MV-4-11 (cell line): ENCODE results near the gene ABCC4.

ENCODE experiments used
- DNase-seq: peaks from one replicate; lab custom pipeline; 2025; lab: John Stamatoyannopoulos, UW

ABCC4 gene

DNA sequence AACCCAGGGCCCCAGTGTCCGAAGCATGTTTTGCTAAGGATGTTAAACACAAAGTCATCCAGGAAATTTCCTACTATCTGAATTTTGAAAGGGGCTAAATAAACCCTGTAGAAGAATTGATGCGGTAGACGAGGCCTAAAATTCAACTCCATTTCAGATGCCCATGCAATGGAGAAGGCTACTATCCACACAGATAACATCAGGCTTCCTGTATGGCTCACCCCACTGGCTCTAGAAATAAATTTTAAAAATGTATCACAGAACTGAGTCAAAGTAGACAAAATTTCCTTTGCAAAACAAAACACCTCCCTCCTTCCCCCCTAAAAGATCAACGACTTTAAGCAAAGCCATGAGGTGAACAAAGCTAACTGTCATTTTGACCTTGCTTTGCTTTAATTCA lies 188.4 kb downstream of the ABCC4 start:
- no peak for DNase-seq

GRCh38 chr13:95111608-95112007 lies 189.6 kb downstream of the ABCC4 start:
- DNase-seq = no peak

DNA sequence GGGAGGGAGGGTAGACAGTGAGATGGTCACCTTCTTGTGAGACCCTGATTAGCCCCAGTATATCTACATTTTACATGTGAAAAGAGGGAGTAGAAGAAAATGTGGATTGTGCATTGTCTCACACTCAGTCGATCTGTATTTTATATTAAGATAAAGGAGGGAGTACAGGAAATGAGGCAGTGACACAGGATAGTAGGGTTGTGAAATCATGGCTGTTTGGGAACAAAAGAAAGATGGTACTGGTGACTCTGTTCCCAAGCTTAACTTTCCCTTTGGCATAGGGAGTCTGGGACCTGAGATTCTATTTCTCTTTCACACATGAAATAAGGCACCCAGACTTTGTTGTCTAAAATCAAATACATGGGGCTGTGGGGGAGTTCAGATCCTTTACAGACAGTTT lies 194.7 kb downstream of the ABCC4 start:
- DNase-seq = no peak

- DNase-seq = no peak
These were observed 200.5 kb downstream of the ABCC4 start for GRCh38 chr13:95100525-95101433.

- DNase-seq = no peak
These were observed 201.7 kb downstream of the ABCC4 start for GRCh38 chr13:95099541-95099940.

DNA sequence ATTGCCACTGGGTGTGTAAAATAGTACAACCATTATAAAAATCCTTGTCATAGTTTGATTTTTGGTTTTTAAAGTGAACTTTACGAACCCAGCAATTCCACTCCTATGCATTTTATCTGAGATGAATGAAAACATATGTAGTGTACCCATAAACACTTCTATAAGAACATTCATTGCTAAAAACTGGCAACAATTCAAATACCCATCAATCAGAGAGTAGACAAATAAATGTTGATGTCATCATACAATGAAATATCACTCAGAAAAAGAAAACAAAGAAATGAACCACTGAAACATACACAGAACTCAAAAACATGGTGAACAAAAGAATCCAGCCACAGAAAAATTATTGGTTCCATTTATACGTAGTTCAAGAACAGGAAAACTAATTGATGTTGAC lies 202.3 kb downstream of the ABCC4 start:
- no peak for DNase-seq

- no peak for DNase-seq
These were observed 209.5 kb downstream of the ABCC4 start for GRCh38 chr13:95091755-95092154.

DNA sequence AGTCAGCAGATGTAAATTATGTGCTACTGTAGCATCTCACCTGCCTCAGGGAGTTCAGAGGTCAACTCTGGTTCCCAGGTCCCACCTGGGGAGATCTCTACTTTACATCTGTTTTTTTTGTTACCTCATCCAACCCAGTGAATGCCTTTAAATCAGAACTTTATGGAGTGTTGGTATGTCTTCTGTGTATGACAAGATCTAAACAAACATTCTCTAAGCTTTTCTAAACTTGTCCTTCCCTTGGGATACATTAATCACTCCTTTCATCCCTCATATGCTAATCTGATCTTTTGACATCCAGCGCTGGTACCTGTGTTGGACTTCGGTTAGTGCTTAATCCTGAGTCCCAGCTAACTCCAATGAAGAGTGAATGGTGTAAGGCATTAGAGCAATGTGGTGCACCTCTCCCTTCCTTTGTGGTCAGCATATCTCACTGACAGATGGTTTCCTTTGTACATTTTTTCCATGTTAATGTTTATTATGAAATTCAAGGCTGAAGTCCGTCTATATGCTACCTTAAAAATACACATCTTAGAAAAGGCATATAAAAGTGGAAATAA lies 213.4 kb downstream of the ABCC4 start:
- DNase-seq = peak; percentile 3

DNA sequence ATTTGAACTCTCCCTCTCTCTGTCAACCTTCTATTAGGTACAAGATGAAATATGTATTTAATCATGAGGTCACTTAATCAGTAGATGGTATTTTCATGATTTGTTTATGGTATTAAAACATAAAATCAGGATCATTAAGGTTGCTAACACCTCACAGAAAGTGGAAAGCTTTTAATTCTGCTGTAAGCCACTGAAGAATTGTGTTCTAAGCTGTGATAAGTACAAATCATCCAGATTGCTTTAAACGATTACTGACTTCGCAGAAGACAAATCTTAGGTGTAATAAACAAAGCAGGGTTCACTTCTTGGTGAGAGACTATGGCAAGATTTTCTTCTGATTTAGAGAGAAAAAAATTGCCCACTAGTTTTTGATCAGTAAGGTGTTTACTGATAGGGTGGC lies 214.5 kb downstream of the ABCC4 start:
- no peak for DNase-seq

- DNase-seq = no peak
These were observed 217.5 kb downstream of the ABCC4 start for GRCh38 chr13:95083758-95084157.

DNA sequence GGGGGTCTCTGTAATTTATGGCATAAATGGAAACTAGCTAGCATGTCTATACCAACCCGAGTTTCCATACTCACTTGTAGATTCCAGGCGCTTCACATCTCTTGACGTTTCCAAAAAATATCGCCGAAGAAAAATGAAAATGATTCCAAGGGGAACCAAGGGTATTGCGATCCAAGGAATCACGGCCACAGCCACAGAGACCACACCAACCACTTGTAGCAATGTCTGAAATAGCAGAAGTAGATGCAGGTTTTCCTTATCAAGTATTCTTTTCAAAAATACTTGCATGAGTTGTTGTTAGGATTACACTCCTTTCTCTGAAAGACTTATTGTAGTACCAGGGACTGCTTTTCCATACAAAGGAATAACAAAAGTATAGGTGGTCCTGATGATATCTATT lies 218.2 kb downstream of the ABCC4 start:
- DNase-seq = no peak

GRCh38 chr13:95075506-95075905 lies 225.7 kb downstream of the ABCC4 start:
- DNase-seq = no peak

GRCh38 chr13:95074820-95075219 lies 226.4 kb downstream of the ABCC4 start:
- no peak for DNase-seq

- no peak for DNase-seq
These were observed 227.4 kb downstream of the ABCC4 start for GRCh38 chr13:95073747-95074311.

GRCh38 chr13:95067303-95067702 lies 233.9 kb downstream of the ABCC4 start:
- no peak for DNase-seq

DNA sequence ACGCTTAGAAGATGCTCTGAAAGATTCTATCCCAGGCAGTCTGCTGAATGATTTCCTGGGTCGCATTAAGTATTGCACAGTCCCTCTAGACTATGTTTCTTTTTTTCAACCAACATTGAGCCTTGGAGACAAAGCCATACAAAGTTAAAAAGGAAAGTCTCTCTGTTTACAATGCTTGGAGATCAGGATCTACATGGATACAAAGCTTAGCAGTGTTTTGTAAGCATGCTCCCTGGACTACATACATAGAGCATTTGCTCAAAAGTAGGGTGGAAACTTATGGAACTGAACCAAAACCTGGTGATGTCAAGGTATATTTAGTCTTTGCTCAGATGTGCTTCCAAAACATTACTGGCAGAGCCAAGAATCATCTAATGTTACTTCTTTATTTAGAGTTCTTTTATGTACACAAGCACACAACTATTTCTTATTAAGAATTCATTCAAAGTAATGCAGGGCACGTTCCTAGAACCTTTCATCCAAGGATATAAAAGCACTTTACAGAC lies 241.2 kb downstream of the ABCC4 start:
- DNase-seq = no peak

DNA sequence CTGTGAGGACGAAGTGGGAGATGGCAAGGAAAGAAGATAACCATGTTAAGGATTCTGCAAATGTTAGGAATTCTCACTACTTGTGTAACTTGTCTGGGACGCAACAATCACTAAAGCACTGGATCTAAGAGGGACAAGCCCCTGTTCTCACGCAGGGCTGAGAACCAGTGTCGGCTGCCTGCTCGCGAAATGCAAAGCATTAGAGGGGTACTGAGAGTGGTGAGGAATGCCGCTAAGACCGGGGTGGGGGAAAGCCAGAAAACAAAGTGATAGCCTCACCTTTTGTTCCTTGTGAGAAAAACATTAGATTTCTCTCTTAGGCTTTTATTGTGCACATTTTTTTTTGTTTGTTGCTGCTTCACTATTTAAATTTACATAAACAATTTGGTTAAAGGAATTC lies 241.9 kb downstream of the ABCC4 start:
- no peak for DNase-seq

- no peak for DNase-seq
These were observed 242.6 kb downstream of the ABCC4 start for GRCh38 chr13:95058680-95059079.

- DNase-seq = no peak
These were observed 245.0 kb downstream of the ABCC4 start for GRCh38 chr13:95056266-95056665.

DNA sequence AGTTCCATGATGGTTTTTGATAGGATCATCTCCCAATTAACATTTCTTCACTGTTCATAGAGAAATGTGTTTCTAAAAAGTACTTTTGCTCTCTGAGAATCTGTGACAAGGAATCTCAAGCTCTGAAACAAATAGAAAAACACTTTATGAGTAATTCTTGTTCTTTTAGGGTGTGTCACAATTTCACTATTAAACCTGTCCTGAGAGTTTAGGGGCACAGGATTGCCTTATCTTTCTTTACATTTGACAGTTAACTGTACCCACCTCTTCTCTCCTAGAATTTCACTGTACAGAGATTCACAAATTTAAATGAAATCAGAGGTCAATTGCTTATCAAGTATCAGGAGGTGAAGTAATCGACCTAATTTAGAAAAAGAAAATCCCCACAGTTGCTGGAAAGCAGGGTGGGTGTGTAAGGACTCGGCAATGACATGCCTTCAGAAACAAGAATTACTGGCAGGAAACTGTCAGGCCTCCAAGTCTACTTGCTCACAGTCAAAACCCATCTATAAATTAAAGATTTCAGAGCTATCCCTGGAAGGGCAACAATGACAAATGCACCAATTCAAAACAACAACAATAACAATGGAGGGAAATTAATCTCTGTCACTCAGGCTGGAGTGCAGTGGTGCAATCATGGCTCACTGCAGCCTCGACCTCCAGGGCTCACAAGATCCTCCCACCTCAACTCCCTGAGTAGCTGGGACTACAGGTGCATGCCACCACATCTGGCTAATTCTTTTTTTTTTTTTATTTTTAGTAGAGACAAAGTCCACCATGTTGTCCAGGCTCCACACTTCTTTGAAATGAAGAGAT lies 250.2 kb downstream of the ABCC4 start:
- no peak for DNase-seq

GRCh38 chr13:95049772-95050171 lies 251.5 kb downstream of the ABCC4 start:
- DNase-seq = no peak
